GM18505 (cell line): ENCODE results near the gene CEP57.
A peak's percentile ranks its signal among the peaks of the same experiment; 100 is the strongest.

Experiments used
- ATAC-seq: cut with Tn5 transposase; IDR thresholded peaks from one replicate; pipeline ENCODE4 v1.9.1; 2021; ENCODE audit not compliant: unreplicated experiment
- POLR2A ChIP-seq: IDR thresholded peaks from 4 replicates; pipeline ENCODE4 v1.6.1; 2011; ENCODE audit warnings: borderline replicate concordance; ENCODE audit not compliant: insufficient read depth, insufficient read length; ENCODE audit errors: extremely low read depth

CEP57 gene

DNA sequence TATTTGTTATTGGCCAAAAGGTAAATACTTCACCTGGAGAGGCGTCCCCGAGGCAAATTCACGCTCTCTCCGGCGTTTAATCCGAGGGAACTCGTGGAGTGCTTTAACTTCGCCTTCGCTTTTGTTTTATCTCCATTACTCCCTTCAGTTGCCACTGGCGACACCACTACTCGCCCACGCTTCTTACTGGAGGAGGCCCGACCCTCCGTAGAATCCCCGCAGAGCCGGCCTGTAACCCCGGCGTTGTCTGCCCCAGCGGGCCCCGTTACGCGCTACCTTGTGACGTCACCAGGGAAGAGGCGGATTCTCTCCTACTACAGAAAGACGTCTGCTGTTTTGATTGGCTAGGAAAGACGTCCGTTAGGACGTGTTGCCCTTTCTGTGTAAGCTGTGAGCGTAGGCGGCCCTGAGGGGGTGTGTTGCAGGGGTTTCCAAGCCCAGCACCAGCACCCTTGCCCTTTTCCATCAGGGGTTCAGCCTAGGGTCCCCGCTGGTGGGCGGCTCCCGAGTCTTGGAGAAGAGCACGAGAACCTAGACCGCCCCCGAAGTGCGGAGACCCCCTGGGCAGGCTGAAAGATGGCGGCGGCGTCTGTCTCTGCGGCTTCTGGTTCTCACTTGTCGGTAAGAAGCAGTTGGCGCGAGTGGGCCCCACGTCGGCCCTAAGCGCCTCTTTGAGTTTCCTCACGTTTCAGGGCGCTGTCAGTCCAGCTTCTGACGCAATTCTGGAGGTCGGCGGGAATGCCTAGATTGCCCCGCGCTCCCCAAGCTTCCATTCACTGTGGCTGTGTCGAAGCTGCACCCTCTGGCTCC is at the start of gene CEP57:
Gene CEP57 (plus strand): TSS at position 376 of the 810 bp plus-strand sequence. CDS start 201 bp downstream, at position 577.
- peak; percentile 59 for ATAC-seq
- peak; percentile 76 for TF ChIP-seq POLR2A

DNA sequence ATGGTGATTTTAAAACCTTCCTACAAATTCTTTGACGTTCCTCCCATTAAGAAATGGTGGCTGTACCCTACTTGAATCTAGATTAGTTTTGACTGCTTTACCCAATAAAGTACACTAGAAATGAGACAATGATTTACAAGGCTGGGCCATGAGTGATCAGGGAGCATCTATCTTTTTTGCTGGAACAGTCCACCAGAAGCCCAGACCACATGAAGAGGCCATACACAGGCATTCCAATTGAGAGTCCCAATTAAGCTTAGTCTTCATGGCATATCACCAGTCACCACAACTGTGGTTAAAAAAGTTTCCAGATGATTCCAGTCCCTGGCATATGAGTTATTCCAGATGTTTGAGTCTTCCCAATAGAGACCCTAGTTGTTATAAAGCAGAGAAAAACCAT is 40.2 kb upstream of the CEP57 start:
- ATAC-seq: no peak
- no peak for TF ChIP-seq POLR2A

GRCh38 chr11:95751515-95751914 is 38.8 kb upstream of the CEP57 start:
- ATAC-seq: no peak

GRCh38 chr11:95760941-95761340 is 29.4 kb upstream of the CEP57 start:
- TF ChIP-seq POLR2A: no peak
- no peak for ATAC-seq

More at GRCh38 chr11:95751515-95751914, 38.8 kb upstream of the CEP57 start:
- TF ChIP-seq POLR2A: no peak

- no peak for TF ChIP-seq POLR2A
Measured at GRCh38 chr11:95762534-95762933, 27.8 kb upstream of the CEP57 start.

DNA sequence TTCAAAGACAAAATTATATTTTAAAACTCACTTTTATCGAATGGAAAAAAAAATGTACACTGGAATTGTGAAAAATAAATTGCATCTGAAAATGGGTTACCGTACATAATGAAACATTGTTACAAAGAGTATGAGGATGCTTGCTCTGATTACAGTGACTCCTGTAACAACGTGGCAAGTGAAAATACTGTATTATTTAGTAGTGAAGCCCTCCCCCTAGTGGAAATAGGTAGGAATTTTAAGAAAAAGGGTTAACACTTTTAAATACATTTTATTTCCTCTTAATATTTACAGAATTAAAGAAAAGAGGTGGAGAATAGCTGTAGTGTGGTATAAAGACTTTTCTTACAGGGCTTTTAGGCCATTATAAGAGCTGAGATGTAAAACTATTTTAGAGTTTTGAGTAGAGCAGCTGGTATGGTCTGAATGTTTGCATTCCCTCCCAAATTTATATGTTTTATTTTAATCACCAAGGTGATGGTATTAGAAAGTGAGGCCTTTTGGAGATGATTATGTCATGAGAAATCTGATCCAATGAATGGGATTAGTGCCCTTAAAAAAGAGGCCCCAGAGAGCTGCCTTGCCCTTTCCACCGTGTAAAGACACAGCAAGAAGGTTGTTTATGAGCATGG is 25.9 kb upstream of the CEP57 start:
- TF ChIP-seq POLR2A: no peak
- ATAC-seq: no peak

More at GRCh38 chr11:95762534-95762933, 27.8 kb upstream of the CEP57 start:
- no peak for ATAC-seq

DNA sequence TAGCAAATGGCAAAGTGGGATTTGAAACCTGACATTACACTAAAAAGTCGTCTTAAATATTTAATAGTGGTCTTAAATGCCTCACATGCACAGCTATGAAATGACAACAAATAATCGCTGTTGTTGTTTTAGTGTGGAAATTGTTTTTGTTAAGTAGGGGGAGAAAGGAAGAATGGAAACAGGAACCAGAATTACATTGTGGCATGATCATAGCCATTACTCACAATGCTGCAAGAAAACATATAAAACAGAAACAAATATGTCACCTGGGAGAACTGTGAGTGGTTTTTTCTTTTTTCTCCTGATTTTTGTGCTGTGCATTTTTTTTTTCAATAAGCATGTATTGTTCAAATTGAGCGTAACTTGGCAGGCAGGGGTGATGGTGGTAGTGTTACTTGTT is 23.6 kb upstream of the CEP57 start:
- ATAC-seq: no peak
- no peak for TF ChIP-seq POLR2A

DNA sequence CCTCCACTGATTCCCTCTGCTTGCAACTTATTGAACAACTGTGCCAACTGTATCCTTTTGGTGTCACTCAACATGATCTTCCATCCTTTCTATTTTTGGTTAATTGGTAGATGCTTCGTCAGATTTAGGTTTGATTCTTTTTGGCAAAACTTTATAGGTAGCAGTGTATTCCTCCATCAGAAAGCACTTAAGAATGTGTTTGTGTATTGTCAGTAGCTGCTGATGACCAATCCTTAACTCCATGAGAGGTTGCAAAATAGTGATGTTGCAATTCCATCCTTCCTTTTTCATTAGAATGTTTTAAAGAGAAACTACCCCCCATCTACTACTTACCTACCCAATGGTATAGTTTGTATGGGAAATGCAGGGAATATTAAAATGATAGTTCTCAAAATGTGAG is 22.8 kb upstream of the CEP57 start:
- no peak for TF ChIP-seq POLR2A
- no peak for ATAC-seq

DNA sequence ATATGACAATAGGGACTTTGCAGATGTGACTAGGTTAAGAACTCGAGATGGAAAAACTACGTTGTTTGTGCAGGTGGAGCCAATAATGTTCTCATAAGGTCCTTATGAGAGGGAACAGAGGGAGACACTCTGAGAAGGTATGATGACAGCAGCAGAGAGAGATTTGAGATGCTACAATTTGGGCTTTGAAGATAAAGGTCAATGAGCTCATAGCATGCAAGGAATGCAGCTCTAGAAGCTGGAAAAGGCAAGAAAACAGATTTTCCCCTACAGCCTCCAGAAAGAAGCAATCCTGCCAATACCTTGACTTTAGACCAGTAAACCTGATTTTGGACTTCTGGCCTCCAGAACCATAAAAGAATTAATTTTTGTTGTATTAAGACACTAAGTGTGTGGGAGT is 21.8 kb upstream of the CEP57 start:
- no peak for TF ChIP-seq POLR2A
- no peak for ATAC-seq

GRCh38 chr11:95776859-95777258 is 13.4 kb upstream of the CEP57 start:
- no peak for TF ChIP-seq POLR2A
- ATAC-seq: no peak

DNA sequence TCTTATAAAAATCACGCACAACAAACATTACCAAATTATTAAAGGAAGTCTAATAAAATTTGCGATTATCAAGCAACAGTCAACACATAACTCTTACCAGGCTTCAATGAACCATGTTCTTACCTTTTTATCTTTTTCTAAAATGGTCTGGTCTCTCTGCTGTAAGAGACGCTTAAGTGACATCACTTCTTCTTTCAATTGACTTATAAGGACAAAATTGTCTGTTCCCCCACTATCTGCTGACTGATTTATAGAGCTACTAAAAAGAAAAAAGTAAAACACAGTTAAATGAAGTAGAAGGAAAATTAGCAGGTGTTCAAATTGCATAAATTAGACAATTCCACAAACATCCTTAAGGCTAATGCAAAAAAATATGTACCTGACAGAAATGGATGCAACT is 11.6 kb upstream of the CEP57 start:
- no peak for ATAC-seq
- no peak for TF ChIP-seq POLR2A

DNA sequence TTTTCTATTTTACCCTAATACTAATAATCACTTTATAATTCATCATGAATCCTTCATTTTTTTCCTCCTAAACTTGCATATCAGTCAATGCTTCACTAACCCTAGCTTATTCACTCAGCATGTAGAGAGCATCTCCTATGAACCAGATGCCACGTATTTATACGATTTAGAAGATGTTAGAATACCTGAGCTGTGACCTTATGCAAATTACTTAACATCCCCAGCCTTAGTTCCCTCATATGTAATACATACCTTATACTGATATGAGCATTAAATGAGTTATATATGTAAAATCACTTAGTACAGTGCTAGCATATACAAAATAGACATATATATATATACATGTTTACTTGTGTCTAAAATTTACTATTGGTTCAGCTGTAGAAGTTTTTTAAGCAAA is 9.8 kb upstream of the CEP57 start:
- ATAC-seq: no peak
- no peak for TF ChIP-seq POLR2A

- peak; percentile 4 for ATAC-seq
- peak; percentile 78 for TF ChIP-seq POLR2A
Measured at GRCh38 chr11:95788921-95789505, 1.3 kb upstream of the CEP57 start.
